ENCODE data around the gene SEC23IP. TPM values are rescaled to one million over a fixed set of nuclear protein-coding genes. Genes with fewer than 3 reads are reported as not detected.
"Not testable (repeated sequence)": the region's sequence is repeated elsewhere in the genome, so short reads cannot be mapped to it uniquely, and the experiment has no call there.

SEC23IP gene
- total and polyA plus RNA-seq, 12 donors: 8.5 to 83.5 (median 36.9) TPM

- peak; percentile 43 to 61 (median 48) for DNase-seq
- peak overlapping the region in 4 of 5 donors; percentile 86 to 94 (median 89) for H3K27ac ChIP-seq
Measured at GRCh38 chr10:119871881-119872609, 20.5 kb upstream of the SEC23IP start.

GRCh38 chr10:119872610-119872859, 20.0 kb upstream of the SEC23IP start, which contains the start of gene MCMBP:
MCMBP (minus strand) TSS chr10:119872843; CDS start chr10:119872584, 259 bp downstream.
- WGBS, 4 donors: 0 to 1% methylated on average over 13 to 42 of the region's 42 CpGs; no CpG with 5 or more reads in 2 of the 4 donors
- no peak for DNase-seq
- H3K4me1 ChIP-seq (replicated peaks in 1 of 2): peaks cover 0 to 30% of the 10 kb centered on the region in 2 donors
- H3K27me3 ChIP-seq: no peaks in the 10 kb centered on the region
- H3K27ac ChIP-seq: peak within 1 kb of the TSS; percentile 81 to 94 (median 88)
- intact Hi-C loops (cut with DNase I): no loop called here
- no peaks in the 10 kb centered on the region for H3K36me3 ChIP-seq (replicated peaks in 1 of 2)
- H3K9me3 ChIP-seq (replicated peaks in 1 of 3): no peaks in the 10 kb centered on the region
- peak within 1 kb of the TSS; percentile 49 to 99 (median 80) for H3K4me3 ChIP-seq
- TF ChIP-seq CTCF (IDR thresholded peaks at IDR 0.05): no peak
- TF ChIP-seq POLR2A (IDR thresholded peaks at IDR 0.05): peak in 1 of 2 donors; percentile 68

More at GRCh38 chr10:119871881-119872609, 20.5 kb upstream of the SEC23IP start:
- Histone ChIP-seq H3K4me3 (peak overlapping the region; percentile 16 to 99 (median 80)), H3K9me3 (replicated peaks in 1 of 3) (no peaks in the 10 kb centered on the region), H3K4me1 (replicated peaks in 1 of 2) (peaks cover 0 to 31% of the 10 kb centered on the region in 2 donors), H3K27me3 (no peaks in the 10 kb centered on the region), H3K36me3 (replicated peaks in 1 of 2) (no peaks in the 10 kb centered on the region)
- 0% methylated on average over 4 to 56 of the region's 56 CpGs for WGBS, 4 donors
- intact Hi-C loops (cut with DNase I): no loop called here
- TF ChIP-seq CTCF (IDR thresholded peaks at IDR 0.05) (no peak), POLR2A (IDR thresholded peaks at IDR 0.05) (no peak)

GRCh38 chr10:119872860-119873681, 19.5 kb upstream of the SEC23IP start:
- DNase-seq: peak; percentile 82 to 91 (median 85)
- H3K36me3 ChIP-seq (replicated peaks in 1 of 2): no peaks in the 10 kb centered on the region
- no peaks in the 10 kb centered on the region for H3K9me3 ChIP-seq (replicated peaks in 1 of 3)
- 0 to 2% (median 1%) methylated on average over 15 to 75 of the region's 75 CpGs for WGBS, 4 donors
- H3K27me3 ChIP-seq: no peaks in the 10 kb centered on the region
- peak overlapping the region; percentile 49 to 99 (median 71) for H3K4me3 ChIP-seq
- intact Hi-C loops (cut with DNase I): no loop called here
- peak overlapping the region; percentile 81 to 94 (median 88) for H3K27ac ChIP-seq
- TF ChIP-seq POLR2A (IDR thresholded peaks at IDR 0.05): peak in 1 of 2 donors; percentile 58
- TF ChIP-seq CTCF (IDR thresholded peaks at IDR 0.05): peak in 2 of 6 experiments; percentile 1 to 13
- peaks cover 0 to 25% of the 10 kb centered on the region in 2 donors for H3K4me1 ChIP-seq (replicated peaks in 1 of 2)

GRCh38 chr10:119878524-119878923, 14.0 kb upstream of the SEC23IP start:
- Histone ChIP-seq H3K9me3 (replicated peaks in 1 of 3) (no peaks in the 10 kb centered on the region), H3K4me1 (replicated peaks in 1 of 2) (no peaks in the 10 kb centered on the region), H3K36me3 (replicated peaks in 1 of 2) (no peaks in the 10 kb centered on the region), H3K27me3 (no peaks in the 10 kb centered on the region), H3K27ac (no peak overlapping the region), H3K4me3 (no peak overlapping the region)
- intact Hi-C loops (cut with DNase I): no loop called here
- no peak for DNase-seq
- no peak for TF ChIP-seq CTCF (IDR thresholded peaks at IDR 0.05)
- no peak for TF ChIP-seq POLR2A (IDR thresholded peaks at IDR 0.05)
- WGBS, 4 donors: 72 to 79% (median 77%) methylated on average over 2 of the region's 2 CpGs

- 75 to 86% (median 83%) methylated on average over 8 to 11 of the region's 11 CpGs for WGBS, 4 donors
- H3K9me3 ChIP-seq (replicated peaks in 1 of 3); H3K27me3 ChIP-seq; H3K4me3 ChIP-seq; H3K4me1 ChIP-seq (replicated peaks in 1 of 2); DNase-seq; intact Hi-C loops (cut with DNase I); H3K36me3 ChIP-seq (replicated peaks in 1 of 2); H3K27ac ChIP-seq: not testable (repeated sequence)
Measured at GRCh38 chr10:119883901-119884611, 8.5 kb upstream of the SEC23IP start.

GRCh38 chr10:119886070-119886469, 6.5 kb upstream of the SEC23IP start:
- H3K27ac ChIP-seq; H3K4me3 ChIP-seq; H3K36me3 ChIP-seq (replicated peaks in 1 of 2); H3K4me1 ChIP-seq (replicated peaks in 1 of 2); intact Hi-C loops (cut with DNase I); H3K9me3 ChIP-seq (replicated peaks in 1 of 3); H3K27me3 ChIP-seq; DNase-seq: not testable (repeated sequence)
- 66 to 76% (median 74%) methylated on average over 6 of the region's 6 CpGs for WGBS, 4 donors
